Mesendoderm (in vitro differentiated cells): ENCODE measurements around the gene TYW3.
"Not testable (repeated sequence)": the region's sequence is repeated elsewhere in the genome, so short reads cannot be mapped to it uniquely, and the experiment has no call there.

Experiments used
- DNase-seq: peaks from one replicate; pipeline ENCODE4 v3.0.0; 2013
- H2AK5ac ChIP-seq: 2 replicates; pipeline ENCODE4 v1.6.1; 2013; ENCODE audit warnings: low read length, inconsistent platforms
- H2BK120ac ChIP-seq: 2 replicates; pipeline ENCODE4 v1.6.1; 2013; ENCODE audit warnings: low read depth, mild to moderate bottlenecking, low read length, moderate library complexity, mixed read lengths
- H2BK15ac ChIP-seq: replicated peaks from 2 replicates; pipeline ENCODE4 v1.6.1; 2013; ENCODE audit warnings: low read depth, mild to moderate bottlenecking, moderate library complexity
- H2BK5ac ChIP-seq: 2 replicates; pipeline ENCODE4 v1.6.1; 2013; ENCODE audit warnings: low read length, inconsistent platforms
- H3K18ac ChIP-seq: 2 replicates; pipeline ENCODE4 v1.6.1; 2013; ENCODE audit warnings: mild to moderate bottlenecking, low read length, mixed read lengths
- H3K23ac ChIP-seq: one replicate; pipeline ENCODE4 v1.6.1; 2013; ENCODE audit warnings: low read length
- H3K27ac ChIP-seq: 2 replicates; pipeline ENCODE4 v1.5.1; 2013; ENCODE audit warnings: low read depth, mild to moderate bottlenecking, inconsistent platforms, low read length, moderate library complexity
- H3K27me3 ChIP-seq: 2 replicates; pipeline ENCODE4 v1.6.1; 2013; ENCODE audit warnings: low read length, control low read depth, mild to moderate bottlenecking, inconsistent platforms; ENCODE audit not compliant: insufficient read depth, poor library complexity
- H3K36me3 ChIP-seq: 2 replicates; pipeline ENCODE4 v1.6.1; 2013; ENCODE audit warnings: low read length, inconsistent platforms; ENCODE audit not compliant: control insufficient read depth, insufficient read depth
- H3K4ac ChIP-seq: one replicate; pipeline ENCODE4 v1.6.1; 2013; ENCODE audit warnings: low read depth, mild to moderate bottlenecking, low read length, moderate library complexity
- H3K4me1 ChIP-seq: 2 replicates; pipeline ENCODE4 v1.6.1; 2013; ENCODE audit warnings: low read depth, low read length, inconsistent platforms; ENCODE audit not compliant: control insufficient read depth
- H3K4me2 ChIP-seq: 2 replicates; pipeline ENCODE4 v1.6.1; 2013; ENCODE audit warnings: low read length
- H3K4me3 ChIP-seq: 2 replicates; pipeline ENCODE4 v1.5.1; 2013; ENCODE audit warnings: mild to moderate bottlenecking, low read length
- H3K56ac ChIP-seq: one replicate; pipeline ENCODE4 v1.6.1; 2013; ENCODE audit warnings: low read length
- H3K79me1 ChIP-seq: 2 replicates; pipeline ENCODE4 v1.6.1; 2013; ENCODE audit warnings: low read length, inconsistent platforms
- H3K79me2 ChIP-seq: 2 replicates; pipeline ENCODE4 v1.6.1; 2013; ENCODE audit warnings: mild to moderate bottlenecking, low read length; ENCODE audit not compliant: control insufficient read depth, insufficient read depth
- H3K9ac ChIP-seq: 2 replicates; pipeline ENCODE4 v1.6.1; 2013; ENCODE audit warnings: low read length, inconsistent platforms
- H4K5ac ChIP-seq: one replicate; pipeline ENCODE4 v1.6.1; 2013; ENCODE audit warnings: low read length
- H4K8ac ChIP-seq: one replicate; pipeline ENCODE4 v1.6.1; 2013; ENCODE audit warnings: low read depth, mild to moderate bottlenecking, control low read depth, low read length, moderate library complexity
- WGBS: extraction: QIAGEN DNeasy Blood & Tissue Kit; methylation state at CpG from one replicate; pipeline ENCODE4 v1.1.7; 2013; ENCODE audit warnings: low lambda C conversion rate, missing lambda C conversion rate; ENCODE audit not compliant: insufficient coverage; ENCODE audit errors: extremely low coverage; 5-methylcytosine and 5-hydroxymethylcytosine counted together

The TYW3 gene

DNA sequence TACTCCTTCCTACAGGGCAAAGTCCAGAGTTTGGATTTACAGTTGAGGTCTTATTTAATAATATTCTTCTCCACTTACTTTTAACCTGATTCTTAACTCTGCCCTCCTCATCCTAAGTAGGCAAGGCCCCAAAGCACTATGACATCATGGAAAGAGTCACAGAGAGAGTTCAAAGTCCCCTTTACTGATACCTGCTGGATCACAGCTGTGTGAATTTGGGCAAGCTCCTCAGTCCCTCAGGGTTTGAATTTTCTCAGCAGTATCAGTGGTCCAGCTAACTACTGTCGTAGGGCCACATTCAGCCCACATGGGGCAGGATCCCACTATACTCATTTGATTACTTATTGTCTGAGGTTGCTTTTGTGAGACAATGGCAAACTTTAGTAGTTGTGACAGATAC lies 16.0 kb downstream of the TYW3 start:
- Histone ChIP-seq H2BK5ac (no peak overlapping the region), H3K27me3 (no peaks in the 10 kb centered on the region), H4K5ac (no peak overlapping the region), H3K4me1 (no peaks in the 10 kb centered on the region), H3K18ac (no peak overlapping the region), H3K79me1 (no peaks in the 10 kb centered on the region), H3K4ac (no peak overlapping the region), H3K79me2 (no peaks in the 10 kb centered on the region), H3K27ac (no peak overlapping the region), H3K36me3 (no peaks in the 10 kb centered on the region), H3K23ac (no peak overlapping the region), H2AK5ac (no peak overlapping the region), H4K8ac (no peak overlapping the region), H3K9ac (no peak overlapping the region), H2BK15ac (no peak overlapping the region), H2BK120ac (no peak overlapping the region), H3K4me3 (no peak overlapping the region), H3K56ac (no peak overlapping the region), H3K4me2 (no peak overlapping the region)
- no peak for DNase-seq
- no CpG with 5 or more reads among the region's 1 CpG for WGBS

DNA sequence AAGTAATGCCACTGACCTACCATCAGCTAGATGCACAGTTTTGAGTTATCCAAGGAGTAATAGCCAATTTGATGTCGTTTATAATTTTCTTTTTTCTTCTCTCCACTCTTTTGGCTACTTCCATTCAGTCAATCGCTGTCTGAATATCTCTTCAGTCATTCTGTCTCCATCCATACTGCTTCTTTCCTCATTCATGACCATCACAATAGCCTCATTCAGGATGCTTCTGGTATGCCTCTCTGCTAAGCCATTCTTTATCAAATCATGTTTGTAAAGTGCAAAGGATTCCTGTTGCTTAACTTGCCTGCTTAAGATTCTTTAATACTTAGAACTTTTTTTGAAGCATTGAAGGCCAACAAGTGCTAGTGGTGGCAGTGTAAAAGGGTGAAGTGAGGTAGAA lies 20.2 kb downstream of the TYW3 start:
- no peak overlapping the region for H3K4me2 ChIP-seq
- H3K4ac ChIP-seq: no peak overlapping the region
- no peak overlapping the region for H3K27ac ChIP-seq
- H2BK120ac ChIP-seq: no peak overlapping the region
- H3K56ac ChIP-seq: no peak overlapping the region
- DNase-seq: no peak
- no peak overlapping the region for H4K5ac ChIP-seq
- WGBS: no CpG with 5 or more reads among the region's 2 CpGs
- H3K4me3 ChIP-seq: no peak overlapping the region
- no peak overlapping the region for H2AK5ac ChIP-seq
- H3K4me1 ChIP-seq: no peaks in the 10 kb centered on the region
- no peak overlapping the region for H3K23ac ChIP-seq
- no peaks in the 10 kb centered on the region for H3K79me1 ChIP-seq
- H3K27me3 ChIP-seq: no peaks in the 10 kb centered on the region
- H2BK15ac ChIP-seq: no peak overlapping the region
- no peak overlapping the region for H2BK5ac ChIP-seq
- no peaks in the 10 kb centered on the region for H3K36me3 ChIP-seq
- H3K18ac ChIP-seq: no peak overlapping the region
- no peaks in the 10 kb centered on the region for H3K79me2 ChIP-seq
- H4K8ac ChIP-seq: no peak overlapping the region
- H3K9ac ChIP-seq: no peak overlapping the region

DNA sequence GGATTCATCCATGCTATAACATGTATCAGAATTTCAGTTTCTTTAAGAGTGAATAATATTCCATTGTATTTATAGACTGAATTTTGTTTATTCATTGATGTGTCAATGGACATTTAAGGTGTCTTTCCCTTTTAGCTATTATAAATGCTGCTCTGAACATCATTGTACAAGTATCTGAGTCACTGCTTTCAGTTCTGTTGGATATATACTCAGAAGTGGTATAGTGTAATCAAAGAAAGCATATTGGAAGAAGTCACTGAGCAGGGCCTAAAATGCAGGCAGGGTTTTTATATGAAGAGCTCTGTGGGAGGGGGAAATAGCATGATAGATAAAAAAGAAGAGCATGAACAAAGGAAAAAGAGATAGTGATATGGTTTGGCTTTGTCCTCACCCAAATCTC lies 22.5 kb downstream of the TYW3 start:
- Histone ChIP-seq H3K4me3 (no peak overlapping the region), H2BK120ac (no peak overlapping the region), H3K4ac (no peak overlapping the region), H3K4me2 (no peak overlapping the region), H2AK5ac (no peak overlapping the region), H3K18ac (no peak overlapping the region), H3K79me2 (no peaks in the 10 kb centered on the region), H2BK15ac (no peak overlapping the region), H3K56ac (no peak overlapping the region), H2BK5ac (no peak overlapping the region), H4K5ac (no peak overlapping the region), H3K4me1 (no peaks in the 10 kb centered on the region), H3K23ac (no peak overlapping the region), H3K27ac (no peak overlapping the region), H3K9ac (no peak overlapping the region), H3K27me3 (no peaks in the 10 kb centered on the region), H3K36me3 (no peaks in the 10 kb centered on the region), H3K79me1 (no peaks in the 10 kb centered on the region), H4K8ac (no peak overlapping the region)
- no peak for DNase-seq

DNA sequence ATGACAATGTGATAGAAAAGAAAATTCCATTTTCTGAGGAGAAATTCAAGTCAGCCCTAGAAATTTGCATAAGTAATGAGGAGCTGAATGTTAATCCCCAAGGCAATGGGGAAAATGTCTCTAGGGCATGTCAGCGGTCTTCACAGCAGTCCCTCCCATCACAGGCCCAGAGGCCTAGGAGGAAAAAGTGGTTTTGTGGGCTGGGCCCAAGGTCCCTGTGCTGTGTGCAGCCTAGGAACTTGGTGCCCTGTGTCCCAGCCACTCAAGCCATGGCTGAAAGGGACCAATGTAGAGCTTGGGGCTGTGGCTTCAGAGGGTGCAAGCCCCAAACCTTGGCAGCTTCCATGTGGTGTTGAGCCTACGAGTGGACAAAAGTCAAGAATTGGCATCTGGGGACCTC lies 23.7 kb downstream of the TYW3 start:
- not testable (repeated sequence) for DNase-seq, H3K4me2 ChIP-seq, H2BK5ac ChIP-seq, H3K36me3 ChIP-seq, H3K4me1 ChIP-seq, H3K27me3 ChIP-seq, H3K4me3 ChIP-seq, H3K4ac ChIP-seq, H3K9ac ChIP-seq, H2BK15ac ChIP-seq, H3K23ac ChIP-seq, H3K79me1 ChIP-seq, H2BK120ac ChIP-seq, H4K5ac ChIP-seq, H3K79me2 ChIP-seq, H3K27ac ChIP-seq, H3K18ac ChIP-seq, H4K8ac ChIP-seq, H3K56ac ChIP-seq, H2AK5ac ChIP-seq
- WGBS: no CpG with 5 or more reads among the region's 2 CpGs

DNA sequence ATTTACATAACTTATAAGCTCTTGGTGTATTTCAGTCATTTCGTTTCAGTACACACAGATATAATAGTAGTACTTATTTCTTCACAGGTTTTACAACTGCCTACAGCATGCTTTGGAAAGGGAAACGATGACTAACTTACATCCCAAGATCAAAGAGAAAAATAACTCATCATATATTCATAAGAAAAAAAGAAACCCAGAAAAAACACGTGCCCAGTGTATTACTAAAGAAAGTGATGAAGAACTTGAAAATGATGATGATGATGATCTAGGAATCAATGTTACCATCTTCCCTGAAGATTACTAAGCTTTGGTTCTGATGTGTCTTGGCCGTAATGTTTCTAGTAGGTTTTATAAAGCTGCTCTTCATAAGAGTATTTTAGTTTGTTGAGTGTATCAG lies 30.9 kb downstream of the TYW3 start:
- Histone ChIP-seq H3K23ac (no peak overlapping the region), H3K18ac (no peak overlapping the region), H3K4me2 (no peak overlapping the region), H3K27ac (no peak overlapping the region), H3K4ac (no peak overlapping the region), H3K4me1 (no peaks in the 10 kb centered on the region), H3K56ac (no peak overlapping the region), H3K4me3 (no peak overlapping the region), H3K27me3 (no peaks in the 10 kb centered on the region), H2AK5ac (no peak overlapping the region), H2BK120ac (no peak overlapping the region), H3K79me2 (no peaks in the 10 kb centered on the region), H3K36me3 (no peaks in the 10 kb centered on the region), H2BK5ac (no peak overlapping the region), H3K79me1 (no peaks in the 10 kb centered on the region), H4K8ac (no peak overlapping the region), H4K5ac (no peak overlapping the region), H2BK15ac (no peak overlapping the region), H3K9ac (no peak overlapping the region)
- no peak for DNase-seq
- no CpG with 5 or more reads among the region's 4 CpGs for WGBS

DNA sequence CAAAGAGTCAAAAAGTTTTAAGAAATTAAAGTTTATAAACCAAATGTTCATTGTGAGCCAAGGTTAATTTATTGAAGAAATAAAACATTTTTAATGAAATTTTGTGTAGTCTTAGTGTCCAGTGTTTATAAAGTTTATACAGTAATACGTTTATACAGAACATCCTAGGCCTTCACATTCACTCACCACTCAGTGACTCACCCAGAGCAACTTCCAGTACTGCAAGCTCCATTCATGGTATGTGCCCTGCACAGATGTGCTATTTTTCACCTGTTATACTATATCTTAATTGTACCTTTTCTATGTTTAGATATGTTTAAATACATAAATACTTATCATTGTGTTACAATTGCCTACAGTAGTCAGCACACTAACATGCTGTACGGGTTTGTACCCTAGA lies 33.6 kb downstream of the TYW3 start:
- no CpG with 5 or more reads among the region's 2 CpGs for WGBS
- H3K4me2 ChIP-seq: no peak overlapping the region
- no peaks in the 10 kb centered on the region for H3K79me1 ChIP-seq
- no peak overlapping the region for H3K23ac ChIP-seq
- no peak overlapping the region for H3K4ac ChIP-seq
- H2BK15ac ChIP-seq: no peak overlapping the region
- no peaks in the 10 kb centered on the region for H3K4me1 ChIP-seq
- H2BK5ac ChIP-seq: no peak overlapping the region
- DNase-seq: no peak
- no peak overlapping the region for H3K18ac ChIP-seq
- no peak overlapping the region for H4K5ac ChIP-seq
- no peak overlapping the region for H3K4me3 ChIP-seq
- H3K36me3 ChIP-seq: no peaks in the 10 kb centered on the region
- H4K8ac ChIP-seq: no peak overlapping the region
- no peak overlapping the region for H2BK120ac ChIP-seq
- H3K27me3 ChIP-seq: no peaks in the 10 kb centered on the region
- H2AK5ac ChIP-seq: no peak overlapping the region
- no peak overlapping the region for H3K9ac ChIP-seq
- H3K56ac ChIP-seq: no peak overlapping the region
- no peaks in the 10 kb centered on the region for H3K79me2 ChIP-seq
- H3K27ac ChIP-seq: no peak overlapping the region
